Ovary (tissue), 3 donors: Measurements from ENCODE around the gene CDK4.

Experiments
- POLR2A ChIP-seq: fragments of 450-650 bp; IDR thresholded peaks from one replicate; pipeline ENCODE4 v1.6.1; 2017; ENCODE audit warnings: antibody characterized with exemption, mild to moderate bottlenecking, moderate library complexity
- TF ChIP-seq, protein P1 (sequence below), 3 donors: fragments of 450-650 bp in 2 of 3; fragments of 200-600 bp in 1 of 3; IDR thresholded peaks; one replicate each; pipeline versions ENCODE4 v1.5.1 to v1.8.0; 2016 to 2022; ENCODE audit warnings: antibody characterized with exemption in 3 of 3, mild to moderate bottlenecking in 1 of 3
- donor health status: DM: no; HTN: no; CAD: no.

DNA sequence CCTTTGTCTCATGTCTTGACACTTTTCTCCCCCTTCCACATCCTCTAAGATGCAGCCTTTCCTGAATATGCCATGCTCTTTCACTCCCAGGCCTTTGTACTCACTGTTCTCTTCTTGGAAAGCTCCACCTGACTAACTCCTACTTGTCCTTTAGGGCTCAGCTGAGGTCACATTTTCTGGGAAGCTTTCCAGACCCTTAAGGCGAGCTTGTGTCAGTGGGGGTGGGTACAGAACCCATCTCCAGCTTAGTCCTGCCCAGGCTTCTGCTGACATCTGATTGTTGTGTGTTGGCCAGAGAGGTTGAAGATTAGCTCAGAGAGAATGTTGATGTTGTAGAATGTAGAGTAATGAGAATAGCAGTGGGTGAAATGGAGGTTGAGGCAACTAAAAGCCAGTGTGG, 27.6 kb upstream of the CDK4 start:
- no peak for TF ChIP-seq POLR2A
- TF ChIP-seq, protein P1, sequence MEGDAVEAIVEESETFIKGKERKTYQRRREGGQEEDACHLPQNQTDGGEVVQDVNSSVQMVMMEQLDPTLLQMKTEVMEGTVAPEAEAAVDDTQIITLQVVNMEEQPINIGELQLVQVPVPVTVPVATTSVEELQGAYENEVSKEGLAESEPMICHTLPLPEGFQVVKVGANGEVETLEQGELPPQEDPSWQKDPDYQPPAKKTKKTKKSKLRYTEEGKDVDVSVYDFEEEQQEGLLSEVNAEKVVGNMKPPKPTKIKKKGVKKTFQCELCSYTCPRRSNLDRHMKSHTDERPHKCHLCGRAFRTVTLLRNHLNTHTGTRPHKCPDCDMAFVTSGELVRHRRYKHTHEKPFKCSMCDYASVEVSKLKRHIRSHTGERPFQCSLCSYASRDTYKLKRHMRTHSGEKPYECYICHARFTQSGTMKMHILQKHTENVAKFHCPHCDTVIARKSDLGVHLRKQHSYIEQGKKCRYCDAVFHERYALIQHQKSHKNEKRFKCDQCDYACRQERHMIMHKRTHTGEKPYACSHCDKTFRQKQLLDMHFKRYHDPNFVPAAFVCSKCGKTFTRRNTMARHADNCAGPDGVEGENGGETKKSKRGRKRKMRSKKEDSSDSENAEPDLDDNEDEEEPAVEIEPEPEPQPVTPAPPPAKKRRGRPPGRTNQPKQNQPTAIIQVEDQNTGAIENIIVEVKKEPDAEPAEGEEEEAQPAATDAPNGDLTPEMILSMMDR (IDR thresholded peaks at IDR 0.05), result no peak
